Astrocyte (in vitro differentiated cells and primary cell): ENCODE results near the gene CDNF.

Experiments
- EZH2 ChIP-seq: IDR thresholded peaks from 2 replicates; pipeline ENCODE4 v1.6.1; 2012; ENCODE audit warnings: mild to moderate bottlenecking, low read length, inconsistent platforms; ENCODE audit not compliant: insufficient read depth
- TF ChIP-seq, protein P1 (sequence below): IDR thresholded peaks from 2 replicates; pipeline ENCODE4 v1.5.1; 2011; ENCODE audit warnings: low read depth, mild to moderate bottlenecking, inconsistent platforms, low read length, moderate library complexity; ENCODE audit not compliant: insufficient read depth

DNA sequence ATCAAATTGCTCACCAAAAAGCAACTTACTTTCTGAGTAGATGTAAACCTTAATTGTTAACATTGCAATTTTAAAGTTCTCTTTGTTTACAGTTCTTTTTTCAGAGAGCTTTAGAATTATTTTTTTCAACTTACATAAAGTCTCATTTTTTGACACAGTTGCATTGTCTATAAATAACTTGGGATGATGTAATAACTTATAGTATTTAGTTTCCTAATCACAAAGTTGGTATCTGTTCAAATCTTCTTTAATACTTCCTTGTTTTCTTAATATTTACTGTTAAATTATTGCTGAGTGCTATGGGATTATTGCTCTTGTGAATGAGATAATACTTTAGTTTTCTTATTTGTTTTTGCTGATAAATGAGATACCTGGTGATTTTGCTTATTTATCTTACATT is 21.9 kb upstream of the CDNF start:
- TF ChIP-seq, protein P1, sequence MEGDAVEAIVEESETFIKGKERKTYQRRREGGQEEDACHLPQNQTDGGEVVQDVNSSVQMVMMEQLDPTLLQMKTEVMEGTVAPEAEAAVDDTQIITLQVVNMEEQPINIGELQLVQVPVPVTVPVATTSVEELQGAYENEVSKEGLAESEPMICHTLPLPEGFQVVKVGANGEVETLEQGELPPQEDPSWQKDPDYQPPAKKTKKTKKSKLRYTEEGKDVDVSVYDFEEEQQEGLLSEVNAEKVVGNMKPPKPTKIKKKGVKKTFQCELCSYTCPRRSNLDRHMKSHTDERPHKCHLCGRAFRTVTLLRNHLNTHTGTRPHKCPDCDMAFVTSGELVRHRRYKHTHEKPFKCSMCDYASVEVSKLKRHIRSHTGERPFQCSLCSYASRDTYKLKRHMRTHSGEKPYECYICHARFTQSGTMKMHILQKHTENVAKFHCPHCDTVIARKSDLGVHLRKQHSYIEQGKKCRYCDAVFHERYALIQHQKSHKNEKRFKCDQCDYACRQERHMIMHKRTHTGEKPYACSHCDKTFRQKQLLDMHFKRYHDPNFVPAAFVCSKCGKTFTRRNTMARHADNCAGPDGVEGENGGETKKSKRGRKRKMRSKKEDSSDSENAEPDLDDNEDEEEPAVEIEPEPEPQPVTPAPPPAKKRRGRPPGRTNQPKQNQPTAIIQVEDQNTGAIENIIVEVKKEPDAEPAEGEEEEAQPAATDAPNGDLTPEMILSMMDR = no peak
- no peak for TF ChIP-seq EZH2
